HUES64 (cell line): ENCODE measurements around the gene CAV2.

ENCODE experiments used
- H3K27ac ChIP-seq: 2 replicates; pipeline ENCODE4 v1.7.0; 2013; ENCODE audit warnings: low read depth, low read length, inconsistent platforms
- H3K27me3 ChIP-seq: 2 replicates; pipeline ENCODE4 v1.6.1; 2013; ENCODE audit warnings: mild to moderate bottlenecking, low read length; ENCODE audit not compliant: insufficient read depth
- H3K36me3 ChIP-seq: 2 replicates; pipeline ENCODE4 v1.6.1; 2013; ENCODE audit warnings: mild to moderate bottlenecking, low read length; ENCODE audit not compliant: insufficient read depth
- H3K4me1 ChIP-seq: 2 replicates; pipeline ENCODE4 v1.6.1; 2013; ENCODE audit warnings: mild to moderate bottlenecking, low read length, moderate library complexity; ENCODE audit not compliant: insufficient read depth
- H3K4me3 ChIP-seq: 2 replicates; pipeline ENCODE4 v1.5.1; 2013; ENCODE audit warnings: mild to moderate bottlenecking, low read length, moderate library complexity
- H3K9ac ChIP-seq: 2 replicates; pipeline ENCODE4 v1.6.1; 2013; ENCODE audit warnings: mild to moderate bottlenecking, low read depth, low read length
- H3K9me3 ChIP-seq: 2 replicates; pipeline ENCODE4 v1.6.1; 2013; ENCODE audit warnings: low read depth, low read length; ENCODE audit not compliant: insufficient read depth
- WGBS: fragments of 150-250, 120-280 bp; methylation state at CpG from one replicate; pipeline ENCODE4 v1.1.7; 2013; ENCODE audit warnings: missing lambda C conversion rate; 5-methylcytosine and 5-hydroxymethylcytosine counted together

Gene CAV2

DNA sequence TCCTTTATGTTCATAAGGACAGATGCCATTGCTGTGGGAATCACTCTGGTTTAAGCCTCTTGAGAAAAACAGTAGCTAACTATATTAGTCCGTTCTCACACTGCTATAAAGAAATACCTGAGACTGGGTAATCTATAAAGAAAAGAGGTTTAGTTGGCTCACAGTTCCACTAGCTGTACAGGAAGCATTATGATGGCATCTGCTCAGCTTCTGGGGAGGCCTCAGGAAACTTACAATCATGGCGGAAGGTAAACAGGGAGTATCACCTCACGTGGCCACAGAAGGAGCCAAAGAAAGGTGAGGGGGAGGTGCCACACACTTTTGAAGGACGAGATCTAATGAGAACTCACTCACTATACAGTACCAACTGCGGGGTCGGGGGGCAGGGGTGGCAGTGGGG is 2.9 kb upstream of the CAV2 start:
- 93% methylated on average over 5 of the region's 6 CpGs for WGBS
- peaks cover 32% of the 10 kb centered on the region for H3K27me3 ChIP-seq
- H3K4me1 ChIP-seq, result peaks cover 16% of the 10 kb centered on the region
- no peaks in the 10 kb centered on the region for H3K36me3 ChIP-seq
- no peak overlapping the region for H3K27ac ChIP-seq
- no peak overlapping the region for H3K4me3 ChIP-seq
- H3K9me3 ChIP-seq, result no peaks in the 10 kb centered on the region
- H3K9ac ChIP-seq, result no peak overlapping the region

- no peak overlapping the region for H3K9ac ChIP-seq
- peaks cover 17% of the 10 kb centered on the region for H3K4me1 ChIP-seq
- WGBS, result 100% methylated on average over 1 of the region's 1 CpG
- H3K4me3 ChIP-seq, result no peak overlapping the region
- no peaks in the 10 kb centered on the region for H3K36me3 ChIP-seq
- H3K27me3 ChIP-seq, result peaks cover 39% of the 10 kb centered on the region
- no peaks in the 10 kb centered on the region for H3K9me3 ChIP-seq
- no peak overlapping the region for H3K27ac ChIP-seq
Observed at GRCh38 chr7:116497708-116498107, 1.8 kb upstream of the CAV2 start.

- no peaks in the 10 kb centered on the region for H3K9me3 ChIP-seq
- H3K9ac ChIP-seq, result peak overlapping the region; percentile 29
- 2% methylated on average over 36 of the region's 36 CpGs for WGBS
- H3K27me3 ChIP-seq, result peaks cover 39% of the 10 kb centered on the region
- no peaks in the 10 kb centered on the region for H3K36me3 ChIP-seq
- no peak overlapping the region for H3K27ac ChIP-seq
- H3K4me1 ChIP-seq, result peaks cover 17% of the 10 kb centered on the region
- H3K4me3 ChIP-seq, result peak overlapping the region; percentile 87
Observed at GRCh38 chr7:116500078-116500853, 728 bp downstream of the CAV2 start.

DNA sequence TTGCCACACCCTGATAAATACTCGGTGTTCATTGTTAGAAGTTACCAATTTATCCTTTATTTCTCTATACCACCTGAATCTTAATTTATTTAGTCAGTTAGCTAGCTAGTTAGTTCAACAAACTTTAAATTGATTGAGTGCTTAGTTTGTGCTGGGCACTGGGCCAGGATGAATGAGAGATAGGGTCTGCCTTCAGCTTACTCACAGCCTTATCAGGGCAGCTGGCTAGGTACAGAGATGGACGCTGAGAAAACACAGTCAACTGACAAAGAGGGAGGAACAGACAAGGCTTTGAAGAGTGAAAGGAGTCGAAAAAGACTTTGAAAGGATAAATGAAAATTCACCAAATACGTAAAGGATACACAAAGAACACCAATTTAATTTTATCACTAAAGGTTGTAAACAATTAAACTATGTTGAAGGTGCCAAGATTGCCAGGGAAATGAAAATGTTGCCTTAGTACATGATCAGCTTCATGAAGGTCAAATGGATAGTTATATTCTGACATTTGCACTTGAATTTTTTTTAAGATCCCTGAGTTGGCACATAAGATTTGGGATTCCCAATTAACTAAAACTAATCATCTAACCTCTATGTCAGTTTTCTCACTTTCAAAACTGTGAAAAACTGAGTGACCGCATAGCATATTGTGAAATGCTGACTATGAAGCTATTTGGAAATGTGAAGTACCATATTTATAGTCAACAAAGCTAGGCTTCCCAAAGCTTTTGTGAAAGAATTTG is 2.1 kb downstream of the CAV2 start:
- Histone ChIP-seq H3K9me3 (no peaks in the 10 kb centered on the region), H3K36me3 (0 out of 2 replicates have a peak, but pooled peaks cover 6% of the 10 kb centered on the region), H3K9ac (no peak overlapping the region), H3K4me3 (peak overlapping the region; percentile 87; the same call in 1 of the 2 replicates), H3K27ac (no peak overlapping the region), H3K27me3 (peaks cover 39% of the 10 kb centered on the region), H3K4me1 (peaks cover 17% of the 10 kb centered on the region)
- WGBS, result 70% methylated on average over 2 of the region's 5 CpGs

DNA sequence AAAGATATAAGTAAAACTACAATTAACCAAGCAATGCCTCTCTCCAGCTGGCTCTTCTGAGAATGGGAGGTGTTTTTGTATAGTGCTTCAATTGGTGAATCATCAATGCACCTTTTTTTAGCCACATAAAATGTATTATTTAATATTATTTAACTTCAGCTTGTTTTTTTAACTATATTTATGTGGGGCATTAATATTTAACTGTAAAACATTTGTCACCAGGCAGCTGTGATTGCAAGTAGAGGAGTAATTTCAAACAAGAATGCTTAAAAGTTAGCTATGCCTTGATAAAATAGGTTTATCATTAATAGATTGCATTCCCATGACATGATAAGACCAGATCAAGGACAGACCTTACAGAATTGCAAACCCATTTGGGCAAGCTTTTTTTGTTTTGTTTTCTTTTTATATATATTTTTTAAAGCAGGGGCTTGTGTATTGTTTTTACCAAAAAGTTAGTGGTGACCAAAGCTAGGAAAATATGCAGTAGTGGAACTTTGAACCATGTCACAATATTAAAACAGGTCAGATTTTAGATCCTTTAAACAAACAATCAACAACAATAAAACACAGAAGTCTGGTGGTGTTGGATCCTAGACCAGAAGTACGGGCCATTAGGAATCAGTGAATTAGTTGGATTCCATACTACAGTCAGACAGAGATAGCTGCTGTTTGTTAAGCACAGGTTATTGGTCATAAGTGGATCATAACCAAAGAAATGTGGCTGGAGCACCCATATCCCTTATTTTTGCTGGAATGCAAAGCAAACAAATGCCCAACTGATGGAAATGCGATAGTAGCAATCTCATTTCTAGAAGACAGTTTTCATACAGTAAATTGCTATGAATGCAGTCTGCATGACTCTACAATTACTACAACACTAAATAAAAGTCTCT is 2.9 kb downstream of the CAV2 start:
- 100% methylated on average over 2 of the region's 2 CpGs for WGBS
- H3K9ac ChIP-seq, result no peak overlapping the region
- peaks cover 9% of the 10 kb centered on the region; the same call in 1 of the 2 replicates for H3K36me3 ChIP-seq

DNA sequence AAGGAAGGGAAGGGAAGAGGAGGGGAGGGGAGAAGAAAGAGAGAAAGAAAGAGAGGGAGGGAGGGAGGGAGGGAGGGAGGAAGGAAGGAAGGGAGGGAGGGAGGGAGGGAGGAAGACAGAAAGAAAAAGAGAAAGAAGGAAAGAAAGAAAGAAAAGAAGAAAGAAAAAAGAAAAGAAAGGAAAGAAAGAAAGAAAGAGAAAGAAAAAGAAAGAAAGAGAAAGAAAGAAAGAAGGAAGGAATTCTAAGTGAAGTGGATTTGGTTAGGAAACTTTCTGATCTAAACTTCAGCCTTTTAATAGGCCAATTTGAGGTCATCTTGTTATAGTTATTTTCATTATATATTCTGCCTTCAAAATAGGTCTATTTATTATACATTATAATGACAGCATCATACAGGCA is 4.3 kb downstream of the CAV2 start:
- peaks cover 34% of the 10 kb centered on the region for H3K27me3 ChIP-seq
- H3K4me1 ChIP-seq, result peaks cover 17% of the 10 kb centered on the region

More for the DNA sequence above, 2.9 kb downstream of the CAV2 start:
- H3K9me3 ChIP-seq, result no peaks in the 10 kb centered on the region
- H3K27ac ChIP-seq, result no peak overlapping the region
- H3K4me1 ChIP-seq, result peaks cover 17% of the 10 kb centered on the region
- no peak overlapping the region for H3K4me3 ChIP-seq
- H3K27me3 ChIP-seq, result peaks cover 39% of the 10 kb centered on the region

DNA sequence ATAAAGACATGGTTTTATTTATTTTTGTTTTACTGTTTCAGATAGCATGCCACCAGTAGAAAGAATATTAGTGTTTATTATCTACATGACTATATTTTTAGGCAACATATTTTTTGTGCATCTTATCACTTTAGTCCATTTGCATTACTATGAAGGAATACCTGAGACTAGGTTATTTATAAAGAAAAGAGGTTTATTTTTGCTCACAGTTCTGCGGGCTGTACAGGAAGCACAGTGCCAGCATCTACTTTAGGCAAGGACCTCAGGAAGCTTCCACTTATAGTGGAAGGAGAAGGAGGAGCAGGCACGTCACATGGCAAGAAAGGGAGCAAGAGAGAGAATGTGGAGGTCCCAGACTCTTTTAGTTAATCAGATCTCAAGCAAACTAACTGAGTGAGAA is 5.7 kb downstream of the CAV2 start:
- H3K27ac ChIP-seq, result no peak overlapping the region
- no peak overlapping the region for H3K9ac ChIP-seq
- H3K9me3 ChIP-seq, result no peaks in the 10 kb centered on the region
- peaks cover 13% of the 10 kb centered on the region for H3K4me1 ChIP-seq
- WGBS, result 72% methylated on average over 2 of the region's 2 CpGs
- H3K27me3 ChIP-seq, result peaks cover 21% of the 10 kb centered on the region
- H3K36me3 ChIP-seq, result peaks cover 9% of the 10 kb centered on the region; the same call in 1 of the 2 replicates
- no peak overlapping the region for H3K4me3 ChIP-seq

More for the DNA sequence above, 4.3 kb downstream of the CAV2 start:
- Histone ChIP-seq H3K4me3 (no peak overlapping the region), H3K36me3 (peaks cover 9% of the 10 kb centered on the region; the same call in 1 of the 2 replicates), H3K27ac (no peak overlapping the region), H3K9me3 (no peaks in the 10 kb centered on the region), H3K9ac (no peak overlapping the region)

DNA sequence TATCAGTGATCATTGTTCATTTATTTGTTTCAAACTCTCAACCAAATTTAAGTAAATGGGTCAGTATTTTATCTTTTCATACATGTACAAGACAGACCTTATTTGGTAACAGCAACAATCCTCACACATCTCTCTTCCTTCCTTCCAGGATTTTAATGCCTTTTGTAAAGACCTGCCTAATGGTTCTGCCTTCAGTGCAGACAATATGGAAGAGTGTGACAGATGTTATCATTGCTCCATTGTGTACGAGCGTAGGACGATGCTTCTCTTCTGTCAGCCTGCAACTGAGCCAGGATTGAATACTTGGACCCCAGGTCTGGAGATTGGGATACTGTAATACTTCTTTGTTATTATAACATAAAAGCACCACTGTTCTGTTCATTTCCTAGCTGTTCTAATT is 6.3 kb downstream of the CAV2 start:
- Histone ChIP-seq H3K4me1 (peaks cover 9% of the 10 kb centered on the region), H3K27ac (no peak overlapping the region)
- WGBS, result 92% methylated on average over 3 of the region's 3 CpGs

DNA sequence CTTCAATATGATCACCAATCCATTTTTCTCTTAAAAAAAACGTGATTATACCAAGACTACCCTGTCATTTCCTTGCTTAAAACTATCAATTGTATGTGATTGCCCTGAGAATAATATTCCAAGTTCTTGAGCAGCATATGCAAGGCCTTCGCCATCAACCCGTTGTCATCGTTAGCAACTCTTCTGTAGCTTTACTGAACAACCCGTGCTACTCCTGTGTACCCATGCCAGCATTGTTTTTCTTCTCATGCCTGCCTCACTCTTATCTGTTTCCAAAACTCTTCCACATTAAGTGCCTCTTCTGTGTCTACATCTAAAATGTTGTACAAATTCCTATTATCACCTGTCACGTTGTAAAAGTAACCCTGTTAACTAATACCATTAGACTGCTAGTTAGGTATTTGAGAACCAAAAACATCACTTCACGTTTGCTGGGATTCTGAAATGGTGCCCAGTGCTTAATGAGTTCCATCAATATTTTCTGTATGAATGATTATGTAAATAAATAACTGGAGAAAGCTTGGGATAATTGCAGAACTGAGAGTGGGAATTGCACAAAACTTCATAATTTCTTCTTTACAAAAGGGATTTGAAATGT is 10.5 kb downstream of the CAV2 start:
- Histone ChIP-seq H3K4me3 (no peak overlapping the region), H3K9ac (no peak overlapping the region), H3K9me3 (no peaks in the 10 kb centered on the region), H3K36me3 (peaks cover 9% of the 10 kb centered on the region; the same call in 1 of the 2 replicates), H3K27ac (no peak overlapping the region), H3K27me3 (no peaks in the 10 kb centered on the region), H3K4me1 (peaks cover 7% of the 10 kb centered on the region)
- 86% methylated on average over 7 of the region's 7 CpGs for WGBS

More for the DNA sequence above, 6.3 kb downstream of the CAV2 start:
- Histone ChIP-seq H3K36me3 (peaks cover 9% of the 10 kb centered on the region; the same call in 1 of the 2 replicates), H3K4me3 (no peak overlapping the region), H3K9ac (no peak overlapping the region), H3K27me3 (peaks cover 16% of the 10 kb centered on the region), H3K9me3 (no peaks in the 10 kb centered on the region)

- Histone ChIP-seq H3K27ac (no peak overlapping the region), H3K9ac (no peak overlapping the region), H3K36me3 (peaks cover 9% of the 10 kb centered on the region; the same call in 1 of the 2 replicates), H3K4me1 (peaks cover 14% of the 10 kb centered on the region), H3K4me3 (no peak overlapping the region), H3K27me3 (no peaks in the 10 kb centered on the region), H3K9me3 (no peaks in the 10 kb centered on the region)
Observed at GRCh38 chr7:116510795-116511194, 11.3 kb downstream of the CAV2 start.
